IPS DF 6.9 (cell line): ENCODE measurements around the gene SIGLEC15.

ENCODE experiments used
- DNase-seq: peaks from one replicate; pipeline ENCODE4 v3.0.0-alpha.2; 2013; ENCODE audit warnings: low read depth, low spot score
- H3K27ac ChIP-seq: one replicate; pipeline ENCODE4 v1.5.1; 2013; ENCODE audit warnings: low read length, control low read depth
- H3K27me3 ChIP-seq: 2 replicates; pipeline ENCODE4 v1.6.1; 2013; ENCODE audit warnings: mild to moderate bottlenecking, low read length; ENCODE audit not compliant: control insufficient read depth, insufficient read depth
- H3K36me3 ChIP-seq: 2 replicates; pipeline ENCODE4 v1.6.1; 2013; ENCODE audit warnings: low read length; ENCODE audit not compliant: control insufficient read depth, insufficient read depth
- H3K4me1 ChIP-seq: 2 replicates; pipeline ENCODE4 v1.6.1; 2013; ENCODE audit warnings: low read length; ENCODE audit not compliant: control insufficient read depth, insufficient read depth
- H3K4me3 ChIP-seq: 2 replicates; pipeline ENCODE4 v1.5.1; 2013; ENCODE audit warnings: mild to moderate bottlenecking, low read length
- H3K9me3 ChIP-seq: 2 replicates; pipeline ENCODE4 v1.6.1; 2013; ENCODE audit warnings: low read length, inconsistent platforms; ENCODE audit not compliant: control insufficient read depth, insufficient read depth
- WGBS: extraction: QIAGEN DNeasy Blood & Tissue Kit; methylation state at CpG from one replicate; pipeline ENCODE4 v1.1.7; 2013; ENCODE audit warnings: mixed read lengths, missing lambda C conversion rate; ENCODE audit not compliant: insufficient read length, insufficient coverage; 5-methylcytosine and 5-hydroxymethylcytosine counted together

The SIGLEC15 gene

GRCh38 chr18:45835057-45835636 lies 9.7 kb downstream of the SIGLEC15 start:
- WGBS: no CpG with 5 or more reads among the region's 3 CpGs
- DNase-seq: no peak

GRCh38 chr18:45836242-45837205 lies 11.0 kb downstream of the SIGLEC15 start:
- DNase-seq: no peak
- peaks cover 8% of the 10 kb centered on the region for H3K4me1 ChIP-seq
- H3K27ac ChIP-seq: no peak overlapping the region
- no peaks in the 10 kb centered on the region for H3K9me3 ChIP-seq
- no peak overlapping the region for H3K4me3 ChIP-seq
- H3K36me3 ChIP-seq: no peaks in the 10 kb centered on the region; the same call in 1 of the 2 replicates
- WGBS: no CpG with 5 or more reads among the region's 14 CpGs
- peaks cover 6% of the 10 kb centered on the region; the same call in 1 of the 2 replicates for H3K27me3 ChIP-seq

More at GRCh38 chr18:45835057-45835636, 9.7 kb downstream of the SIGLEC15 start:
- Histone ChIP-seq H3K9me3 (no peaks in the 10 kb centered on the region), H3K4me3 (no peak overlapping the region), H3K4me1 (peaks cover 8% of the 10 kb centered on the region), H3K27me3 (peaks cover 6% of the 10 kb centered on the region; the same call in 1 of the 2 replicates), H3K36me3 (no peaks in the 10 kb centered on the region; the same call in 1 of the 2 replicates), H3K27ac (no peak overlapping the region)

GRCh38 chr18:45837283-45838070 lies 12.0 kb downstream of the SIGLEC15 start:
- WGBS: no CpG with 5 or more reads among the region's 84 CpGs
- peaks cover 6% of the 10 kb centered on the region; the same call in 1 of the 2 replicates for H3K27me3 ChIP-seq

GRCh38 chr18:45838302-45839070 lies 13.0 kb downstream of the SIGLEC15 start:
- no peak for DNase-seq

More at GRCh38 chr18:45837283-45838070, 12.0 kb downstream of the SIGLEC15 start:
- Histone ChIP-seq H3K4me1 (peaks cover 8% of the 10 kb centered on the region), H3K27ac (no peak overlapping the region), H3K9me3 (no peaks in the 10 kb centered on the region), H3K4me3 (peak overlapping the region; percentile 42; the same call in 1 of the 2 replicates), H3K36me3 (no peaks in the 10 kb centered on the region; the same call in 1 of the 2 replicates)
- no peak for DNase-seq

GRCh38 chr18:45839414-45840395 lies 14.2 kb downstream of the SIGLEC15 start:
- H3K27me3 ChIP-seq: peaks cover 6% of the 10 kb centered on the region; the same call in 1 of the 2 replicates
- DNase-seq: no peak
- H3K4me3 ChIP-seq: no peak overlapping the region
- no peaks in the 10 kb centered on the region for H3K9me3 ChIP-seq
- WGBS: no CpG with 5 or more reads among the region's 13 CpGs
- H3K4me1 ChIP-seq: peaks cover 8% of the 10 kb centered on the region
- no peaks in the 10 kb centered on the region; the same call in 1 of the 2 replicates for H3K36me3 ChIP-seq
- no peak overlapping the region for H3K27ac ChIP-seq

More at GRCh38 chr18:45838302-45839070, 13.0 kb downstream of the SIGLEC15 start:
- WGBS: no CpG with 5 or more reads among the region's 53 CpGs
- no peak overlapping the region for H3K27ac ChIP-seq
- no peaks in the 10 kb centered on the region; the same call in 1 of the 2 replicates for H3K36me3 ChIP-seq
- peaks cover 6% of the 10 kb centered on the region; the same call in 1 of the 2 replicates for H3K27me3 ChIP-seq
- peaks cover 8% of the 10 kb centered on the region for H3K4me1 ChIP-seq
- no peaks in the 10 kb centered on the region for H3K9me3 ChIP-seq
- H3K4me3 ChIP-seq: no peak overlapping the region

DNA sequence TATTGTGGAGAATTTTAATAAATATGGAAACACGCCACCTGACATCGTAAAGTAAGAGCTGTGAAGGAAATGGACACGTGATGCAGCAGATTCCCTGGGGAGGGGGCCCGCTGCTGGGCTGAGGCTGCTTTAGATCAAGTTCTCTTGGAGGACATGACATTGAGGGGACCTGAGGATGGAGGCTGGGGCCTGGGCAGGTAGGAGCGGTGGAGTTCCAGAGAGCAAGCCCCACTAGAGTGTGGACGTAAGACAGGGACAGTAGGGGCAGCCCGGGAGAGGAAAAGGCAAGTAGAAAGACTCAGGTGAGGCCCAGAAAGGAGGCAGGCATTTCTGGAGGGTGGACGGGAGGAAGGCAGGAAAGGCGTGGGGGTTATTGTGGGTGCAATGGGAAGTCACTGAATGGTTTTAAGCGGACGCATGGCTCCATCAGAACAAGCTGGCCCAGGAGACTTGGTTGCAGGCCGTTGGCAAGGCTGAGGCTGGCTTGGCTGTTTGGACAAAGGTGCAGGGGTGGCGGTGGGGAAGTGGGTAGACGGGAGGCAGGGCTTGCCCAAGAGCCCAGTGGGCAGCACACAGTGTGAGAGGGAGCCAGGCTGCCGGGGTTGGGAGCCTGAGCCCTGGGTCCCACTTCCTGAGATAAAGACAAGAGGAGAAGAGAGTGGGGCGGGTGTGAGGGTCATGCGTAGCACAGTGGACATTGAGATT lies 15.7 kb downstream of the SIGLEC15 start:
- Histone ChIP-seq H3K9me3 (no peaks in the 10 kb centered on the region), H3K27ac (no peak overlapping the region), H3K36me3 (no peaks in the 10 kb centered on the region; the same call in 1 of the 2 replicates), H3K4me3 (no peak overlapping the region), H3K4me1 (peaks cover 8% of the 10 kb centered on the region), H3K27me3 (peaks cover 6% of the 10 kb centered on the region; the same call in 1 of the 2 replicates)
- DNase-seq: no peak
- WGBS: no CpG with 5 or more reads among the region's 17 CpGs

DNA sequence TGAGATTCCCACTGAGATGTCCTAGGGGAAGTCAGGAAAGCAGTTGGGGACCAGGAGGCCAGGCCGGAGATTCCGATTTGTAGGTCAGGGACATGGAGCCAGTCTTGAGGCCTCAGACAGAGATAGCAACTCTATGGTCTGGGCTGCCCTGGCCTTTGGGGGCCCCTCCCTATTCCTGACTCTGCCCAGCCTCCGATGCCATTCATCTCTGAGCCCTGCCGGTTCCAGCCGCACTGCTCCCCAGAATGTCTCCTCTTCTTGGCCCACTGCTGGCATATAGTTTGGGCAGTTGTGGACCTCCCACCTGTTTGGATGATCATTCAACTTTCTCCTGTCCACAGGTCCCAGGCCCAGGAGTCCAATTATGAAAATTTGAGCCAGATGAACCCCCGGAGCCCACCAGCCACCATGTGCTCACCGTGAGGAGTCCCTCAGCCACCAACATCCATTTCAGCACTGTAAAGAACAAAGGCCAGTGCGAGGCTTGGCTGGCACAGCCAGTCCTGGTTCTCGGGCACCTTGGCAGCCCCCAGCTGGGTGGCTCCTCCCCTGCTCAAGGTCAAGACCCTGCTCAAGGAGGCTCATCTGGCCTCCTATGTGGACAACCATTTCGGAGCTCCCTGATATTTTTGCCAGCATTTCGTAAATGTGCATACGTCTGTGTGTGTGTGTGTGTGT lies 16.4 kb downstream of the SIGLEC15 start:
- peaks cover 5% of the 10 kb centered on the region for H3K4me1 ChIP-seq
- H3K36me3 ChIP-seq: no peaks in the 10 kb centered on the region; the same call in 1 of the 2 replicates
- H3K27ac ChIP-seq: no peak overlapping the region
- no peak for DNase-seq
- H3K9me3 ChIP-seq: no peaks in the 10 kb centered on the region
- H3K27me3 ChIP-seq: peaks cover 6% of the 10 kb centered on the region; the same call in 1 of the 2 replicates
- H3K4me3 ChIP-seq: no peak overlapping the region
- no CpG with 5 or more reads among the region's 12 CpGs for WGBS

DNA sequence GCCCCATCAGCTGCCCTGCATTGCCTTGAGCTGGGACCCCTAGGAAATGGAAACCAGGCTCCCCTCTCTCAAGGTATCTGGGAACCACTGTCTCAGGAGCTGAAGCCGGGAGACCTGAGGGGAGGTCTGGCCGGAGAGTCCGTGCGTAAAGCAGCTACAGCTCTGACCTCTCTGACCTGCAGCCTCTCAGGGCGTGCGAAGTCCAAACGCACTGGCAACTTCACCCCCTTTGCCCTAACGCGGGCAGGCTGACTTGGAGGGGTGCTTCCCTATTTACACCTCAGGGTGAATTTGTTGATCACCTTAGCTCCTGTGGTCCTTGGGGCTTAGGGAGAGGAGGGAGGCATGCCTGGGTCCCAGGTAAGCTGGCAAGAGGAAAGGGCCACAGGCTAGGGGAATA lies 17.5 kb downstream of the SIGLEC15 start:
- no peak for DNase-seq
- Histone ChIP-seq H3K27me3 (peaks cover 3% of the 10 kb centered on the region; the same call in 1 of the 2 replicates), H3K4me3 (no peak overlapping the region), H3K27ac (no peak overlapping the region), H3K4me1 (peaks cover 1% of the 10 kb centered on the region; the same call in 1 of the 2 replicates), H3K36me3 (no peaks in the 10 kb centered on the region; the same call in 1 of the 2 replicates), H3K9me3 (no peaks in the 10 kb centered on the region)
- no CpG with 5 or more reads among the region's 9 CpGs for WGBS
